Kidney (tissue), 14 donors: Measurements from ENCODE around the gene ZP2. TPM values are rescaled to one million over a fixed set of nuclear protein-coding genes. Genes with fewer than 3 reads are reported as not detected.

Source experiments
- DNase-seq, 5 donors: peaks; one replicate each; pipeline ENCODE4 v3.0.0-alpha.2; 2013 to 2020
- FAIRE-seq: peaks from 2 replicates; lab custom pipeline; 2012; peaks lifted over from hg19 to GRCh38; lab: Jason Lieb, UNC
- H3K27ac ChIP-seq, 2 donors: one replicate each; pipeline ENCODE4 v1.7.0; 2013; ENCODE audit warnings: low read depth in 2 of 2, low read length in 2 of 2, inconsistent platforms in 1 of 2
- H3K27me3 ChIP-seq: one replicate; pipeline ENCODE4 v1.7.1; 2013; ENCODE audit warnings: low read length, inconsistent platforms; ENCODE audit not compliant: control insufficient read depth, insufficient read depth
- H3K36me3 ChIP-seq, 3 donors: one replicate each; pipeline versions ENCODE4 v1.7.0 to v1.7.1; 2013; ENCODE audit warnings: low read length in 3 of 3, control low read depth in 1 of 3, inconsistent platforms in 1 of 3; ENCODE audit not compliant: insufficient read depth in 3 of 3, control insufficient read depth in 2 of 3
- H3K4me1 ChIP-seq, 3 donors: one replicate each; pipeline versions ENCODE4 v1.7.0 to v1.7.1; 2013; ENCODE audit warnings: low read length in 3 of 3, inconsistent platforms in 1 of 3, low read depth in 1 of 3; ENCODE audit not compliant: control insufficient read depth in 2 of 3, insufficient read depth in 2 of 3
- H3K4me3 ChIP-seq, 3 donors: one replicate each; pipeline versions ENCODE4 v1.7.0 to v1.8.1; 2013; ENCODE audit warnings: low read length in 3 of 3, control low read depth in 1 of 3, inconsistent platforms in 1 of 3
- H3K9ac ChIP-seq, 3 donors: one replicate each; pipeline versions ENCODE4 v1.7.0 to v1.7.1; 2013; ENCODE audit warnings: low read length in 3 of 3, control low read depth in 1 of 3, inconsistent platforms in 1 of 3
- H3K9me3 ChIP-seq, 3 donors: one replicate each; pipeline versions ENCODE4 v1.7.0 to v1.7.1; 2013; ENCODE audit warnings: low read length in 3 of 3, control low read depth in 1 of 3, inconsistent platforms in 1 of 3; ENCODE audit not compliant: control insufficient read depth in 2 of 3, insufficient read depth in 1 of 3
- CTCF ChIP-seq: IDR thresholded peaks from 3 replicates; pipeline ENCODE4 v1.5.1; 2012; ENCODE audit warnings: mild to moderate bottlenecking, moderate library complexity, borderline replicate concordance; ENCODE audit not compliant: insufficient read depth; ENCODE audit errors: extremely low read depth
- intact Hi-C: fragments of 100-400 bp; cut with DNase I; formaldehyde crosslinking; loops from one replicate; pipeline ENCODE4 v1.11.1; 2022
- polyA plus RNA-seq: library from polyadenylated mRNA; stranded (reverse); fragments of 350-450 nt; fragmentation: Illumina TruSeq; extraction: RNeasy Lipid Tissue Mini Kit (QIAGEN cat#74804); gene quantifications from one replicate; pipeline ENCODE4 v1.2.3, GENCODE V29; 2014; ENCODE audit warnings: low read depth, low replicate concordance; ENCODE audit not compliant: insufficient read depth
- total RNA-seq: library from RNA; stranded (reverse); fragmentation: NEBNext Ultra II Directional; extraction: Animal tissue kit (Norgen Biotek cat#: 25700); gene quantifications from one replicate; pipeline ENCODE4 v1.2.1, GENCODE V29; 2021
- donor health status: control.
- donor health status: control.
- donor health status: control.
- donor health status: control.
- donor health status: control.
- donor health status: DM: yes; HTN: yes; CAD: no.
- donor health status: Normal renal cell carcinoma (clear cell type).

ZP2 gene
- total and polyA plus RNA-seq, 2 donors from 2014 or later: not detected

DNA sequence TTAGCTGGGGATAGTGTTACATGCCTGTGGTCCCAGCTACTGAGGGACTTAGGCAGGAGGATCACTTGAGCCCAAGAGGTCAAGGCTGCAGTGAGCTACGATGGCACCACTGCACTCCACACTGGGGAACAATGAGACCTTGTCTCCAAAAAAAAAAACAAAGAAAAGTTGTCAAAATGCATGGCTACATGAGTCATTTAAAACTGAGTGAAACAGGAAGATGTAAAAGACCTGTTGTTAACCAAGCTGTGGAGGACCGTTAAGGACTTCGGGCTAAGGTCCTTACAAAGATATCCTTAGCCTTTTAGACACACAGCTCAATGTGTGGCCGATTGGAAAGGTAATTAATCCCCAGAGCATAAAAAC, 25.1 kb downstream of the ZP2 start:
- FAIRE-seq (no peak), DNase-seq (no peak)
- H3K4me3 ChIP-seq: no peak overlapping the region
- H3K4me1 ChIP-seq: no peaks in the 10 kb centered on the region
- no peak overlapping the region for H3K9ac ChIP-seq
- TF ChIP-seq CTCF: no peak
- H3K27me3 ChIP-seq: no peaks in the 10 kb centered on the region
- H3K36me3 ChIP-seq: peaks cover 0 to 9% (median 4%) of the 10 kb centered on the region in 3 donors
- intact Hi-C loops: no loop called here
- no peaks in the 10 kb centered on the region for H3K9me3 ChIP-seq
- no peak overlapping the region for H3K27ac ChIP-seq

DNA sequence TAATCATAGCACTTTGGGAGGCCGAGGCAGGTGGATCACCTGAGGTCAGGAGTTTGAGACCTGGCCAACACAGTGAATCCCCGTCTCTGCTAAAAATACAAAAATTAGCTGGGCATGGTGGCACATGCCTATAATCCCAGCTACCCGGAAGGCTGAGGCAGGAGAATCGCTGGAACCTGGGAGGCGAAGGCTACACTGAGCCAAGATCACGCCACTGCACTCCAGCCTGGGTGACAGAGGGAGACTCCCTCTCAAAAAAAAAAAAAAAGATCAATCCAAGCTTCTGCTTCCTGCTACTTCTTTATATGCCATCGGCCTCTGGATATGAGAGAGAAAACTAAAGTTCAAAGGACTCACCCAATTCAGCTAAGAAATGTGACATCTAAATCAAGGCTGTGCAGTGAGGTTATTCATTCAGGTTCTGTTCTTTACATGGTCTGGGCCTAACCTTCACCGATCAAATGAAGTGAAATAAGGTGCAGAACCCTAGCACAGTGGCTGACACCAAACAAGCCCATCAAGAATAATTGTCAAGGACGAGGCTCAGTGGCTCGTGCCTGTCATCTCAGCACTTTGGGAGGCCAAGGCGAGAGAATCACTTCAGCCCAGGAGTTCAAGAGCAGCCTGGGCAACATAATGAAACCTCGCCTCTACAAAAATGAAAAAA, 25.6 kb downstream of the ZP2 start:
- no peak for FAIRE-seq
- no peaks in the 10 kb centered on the region for H3K9me3 ChIP-seq
- H3K4me3 ChIP-seq: no peak overlapping the region
- no peak for DNase-seq
- no peaks in the 10 kb centered on the region for H3K27me3 ChIP-seq
- peaks cover 0 to 15% (median 6%) of the 10 kb centered on the region in 3 donors for H3K36me3 ChIP-seq
- H3K27ac ChIP-seq: no peak overlapping the region
- TF ChIP-seq CTCF: no peak
- intact Hi-C loops: no loop called here
- H3K9ac ChIP-seq: no peak overlapping the region
- no peaks in the 10 kb centered on the region for H3K4me1 ChIP-seq

GRCh38 chr16:21184834-21185233, 26.5 kb downstream of the ZP2 start:
- H3K4me3 ChIP-seq: no peak overlapping the region
- no peaks in the 10 kb centered on the region for H3K4me1 ChIP-seq
- FAIRE-seq (no peak), DNase-seq (no peak)
- H3K27ac ChIP-seq: no peak overlapping the region
- H3K9me3 ChIP-seq: no peaks in the 10 kb centered on the region
- intact Hi-C loops: no loop called here
- no peaks in the 10 kb centered on the region for H3K27me3 ChIP-seq
- TF ChIP-seq CTCF: no peak
- H3K9ac ChIP-seq: no peak overlapping the region
- peaks cover 0 to 18% (median 6%) of the 10 kb centered on the region in 3 donors for H3K36me3 ChIP-seq

- no peak for FAIRE-seq
- no peak overlapping the region for H3K27ac ChIP-seq
- H3K9ac ChIP-seq: no peak overlapping the region
- no peak for TF ChIP-seq CTCF
- H3K36me3 ChIP-seq: peaks cover 0 to 18% (median 6%) of the 10 kb centered on the region in 3 donors
- H3K9me3 ChIP-seq: no peaks in the 10 kb centered on the region
- intact Hi-C loops: no loop called here
- no peaks in the 10 kb centered on the region for H3K27me3 ChIP-seq
- no peaks in the 10 kb centered on the region for H3K4me1 ChIP-seq
- no peak overlapping the region for H3K4me3 ChIP-seq
- no peak for DNase-seq
Observed at GRCh38 chr16:21183995-21184394, 27.4 kb downstream of the ZP2 start.
